Activated naive CD4-positive, alpha-beta T cell treated with anti-CD3 and anti-CD28 coated beads, Interleukin-2, amount 50 U/mL, for 72 hours (primary cell): Measurements from ENCODE around the gene SERPIND1. TPM values are rescaled to one million over a fixed set of nuclear protein-coding genes. Genes with fewer than 3 reads are reported as not detected.
"Not testable (repeated sequence)": the region's sequence is repeated elsewhere in the genome, so short reads cannot be mapped to it uniquely, and the experiment has no call there.

Experiments used
- ATAC-seq, 2 donors: fragments of 150-1000 bp; cut with Tn5 transposase; 2 replicates each; pipeline ENCODE4 v1.10.0; 2021; ENCODE audit warnings: mild to moderate bottlenecking in 2 of 2, moderate library complexity in 2 of 2
- DNase-seq, 2 donors: peaks; one replicate each; pipeline ENCODE4 v3.0.0; 2021 to 2022; ENCODE audit warnings: low spot score in 2 of 2
- H3K27ac Mint-ChIP-seq, 2 donors: one replicate each; pipeline ENCODE4 v1.8.0; 2022; ENCODE audit warnings: mild to moderate bottlenecking in 2 of 2, mixed read lengths in 2 of 2
- H3K36me3 Mint-ChIP-seq, 2 donors: one replicate each; pipeline ENCODE4 v1.8.0; 2022; ENCODE audit warnings: mixed read lengths in 2 of 2
- H3K9me3 Mint-ChIP-seq, 2 donors: one replicate each; pipeline ENCODE4 v1.8.0; 2022; ENCODE audit warnings: mixed read lengths in 2 of 2
- total RNA-seq, 2 donors: library from RNA; stranded (reverse); gene quantifications; one replicate each; pipeline ENCODE4 v1.2.3, GENCODE V29; 2022

The SERPIND1 gene
- total RNA-seq, 2 donors from 2014 or later, result not detected

GRCh38 chr22:20762233-20762796, 11.6 kb upstream of the SERPIND1 start:
- Mint-ChIP-seq H3K36me3 (peaks cover 6 to 10% of the 10 kb centered on the region in 2 donors), H3K27ac (peak overlapping the region in 1 of 2 donors; percentile 55), H3K9me3 (no peaks in the 10 kb centered on the region)
- ATAC-seq (no peak), DNase-seq (no peak)

- ATAC-seq (no peak), DNase-seq (no peak)
- Mint-ChIP-seq H3K36me3 (peaks cover 6 to 10% of the 10 kb centered on the region in 2 donors), H3K9me3 (no peaks in the 10 kb centered on the region), H3K27ac (no peak overlapping the region)
Observed at GRCh38 chr22:20763630-20764470, 10.1 kb upstream of the SERPIND1 start.

GRCh38 chr22:20764471-20764720, 9.5 kb upstream of the SERPIND1 start:
- Mint-ChIP-seq H3K9me3 (no peaks in the 10 kb centered on the region), H3K36me3 (peaks cover 6 to 10% of the 10 kb centered on the region in 2 donors), H3K27ac (no peak overlapping the region)
- DNase-seq, result no peak
- ATAC-seq, result no peak

- Mint-ChIP-seq H3K27ac (no peak overlapping the region), H3K36me3 (peaks cover 6 to 10% of the 10 kb centered on the region in 2 donors), H3K9me3 (no peaks in the 10 kb centered on the region)
- no peak for ATAC-seq
- DNase-seq, result no peak
Observed at GRCh38 chr22:20764729-20765128, 9.2 kb upstream of the SERPIND1 start.

GRCh38 chr22:20765938-20766337, 8.0 kb upstream of the SERPIND1 start:
- H3K27ac Mint-ChIP-seq, result peak overlapping the region in 1 of 2 donors; percentile 92
- DNase-seq (no peak), ATAC-seq (no peak)
- H3K9me3 Mint-ChIP-seq, result no peaks in the 10 kb centered on the region
- peaks cover 6 to 10% of the 10 kb centered on the region in 2 donors for H3K36me3 Mint-ChIP-seq

GRCh38 chr22:20766530-20766929, 7.4 kb upstream of the SERPIND1 start:
- DNase-seq, result no peak

GRCh38 chr22:20769496-20769826, 4.5 kb upstream of the SERPIND1 start:
- H3K27ac Mint-ChIP-seq, result peak overlapping the region; percentile 61 to 85
- H3K36me3 Mint-ChIP-seq, DNase-seq, ATAC-seq, H3K9me3 Mint-ChIP-seq: not testable (repeated sequence)

More at GRCh38 chr22:20766530-20766929, 7.4 kb upstream of the SERPIND1 start:
- ATAC-seq, result no peak
- Mint-ChIP-seq H3K9me3 (no peaks in the 10 kb centered on the region), H3K27ac (no peak overlapping the region), H3K36me3 (peaks cover 6 to 10% of the 10 kb centered on the region in 2 donors)

- Mint-ChIP-seq H3K9me3 (no peaks in the 10 kb centered on the region), H3K36me3 (no peaks in the 10 kb centered on the region), H3K27ac (peak overlapping the region in 1 of 2 donors; percentile 3)
- DNase-seq (no peak), ATAC-seq (no peak)
Observed at GRCh38 chr22:20771918-20772625, 1.8 kb upstream of the SERPIND1 start.

- Mint-ChIP-seq H3K27ac (no peak overlapping the region), H3K36me3 (peaks cover 0 to 7% of the 10 kb centered on the region in 2 donors), H3K9me3 (no peaks in the 10 kb centered on the region)
- DNase-seq (no peak), ATAC-seq (no peak)
Observed at GRCh38 chr22:20774882-20775281, 969 bp downstream of the SERPIND1 start.

GRCh38 chr22:20775342-20775895, 1.5 kb downstream of the SERPIND1 start:
- Mint-ChIP-seq H3K36me3 (peaks cover 0 to 10% of the 10 kb centered on the region in 2 donors), H3K9me3 (no peaks in the 10 kb centered on the region), H3K27ac (no peak overlapping the region)
- ATAC-seq (no peak), DNase-seq (no peak)

GRCh38 chr22:20776624-20777405, 2.9 kb downstream of the SERPIND1 start:
- no peak for DNase-seq
- no peak for ATAC-seq
- Mint-ChIP-seq H3K36me3 (peaks cover 0 to 10% of the 10 kb centered on the region in 2 donors), H3K9me3 (no peaks in the 10 kb centered on the region), H3K27ac (peak overlapping the region in 1 of 2 donors; percentile 40)

GRCh38 chr22:20777420-20778177, 3.7 kb downstream of the SERPIND1 start:
- no peak for ATAC-seq
- H3K36me3 Mint-ChIP-seq, result peaks cover 0 to 10% of the 10 kb centered on the region in 2 donors
- H3K27ac Mint-ChIP-seq, result peak overlapping the region in 1 of 2 donors; percentile 72
- no peak for DNase-seq
- no peaks in the 10 kb centered on the region for H3K9me3 Mint-ChIP-seq

- Mint-ChIP-seq H3K27ac (peak overlapping the region; percentile 20 to 72), H3K36me3 (peaks cover 0 to 10% of the 10 kb centered on the region in 2 donors), H3K9me3 (no peaks in the 10 kb centered on the region)
- no peak for DNase-seq
- no peak for ATAC-seq
Observed at GRCh38 chr22:20779014-20779817, 5.3 kb downstream of the SERPIND1 start.

GRCh38 chr22:20779818-20780158, 5.9 kb downstream of the SERPIND1 start:
- H3K9me3 Mint-ChIP-seq, result no peaks in the 10 kb centered on the region
- H3K36me3 Mint-ChIP-seq, result peaks cover 0 to 10% of the 10 kb centered on the region in 2 donors
- DNase-seq (no peak), ATAC-seq (no peak)
- H3K27ac Mint-ChIP-seq, result peak overlapping the region in 1 of 2 donors; percentile 60

GRCh38 chr22:20781272-20781990, 7.5 kb downstream of the SERPIND1 start:
- ATAC-seq (peak; percentile 90 to 92), DNase-seq (peak; percentile 18 to 62)
- Mint-ChIP-seq H3K9me3 (no peaks in the 10 kb centered on the region), H3K36me3 (peaks cover 0 to 10% of the 10 kb centered on the region in 2 donors), H3K27ac (peak overlapping the region; percentile 57 to 68)
